HPDE6-E6E7 (cell line): ENCODE measurements around the gene SYNPO.

ENCODE experiments used
- DNase-seq: peaks from one replicate; pipeline ENCODE4 v3.0.0; 2011; ENCODE audit warnings: missing footprints; ENCODE audit errors: extremely low spot score

Gene SYNPO

DNA sequence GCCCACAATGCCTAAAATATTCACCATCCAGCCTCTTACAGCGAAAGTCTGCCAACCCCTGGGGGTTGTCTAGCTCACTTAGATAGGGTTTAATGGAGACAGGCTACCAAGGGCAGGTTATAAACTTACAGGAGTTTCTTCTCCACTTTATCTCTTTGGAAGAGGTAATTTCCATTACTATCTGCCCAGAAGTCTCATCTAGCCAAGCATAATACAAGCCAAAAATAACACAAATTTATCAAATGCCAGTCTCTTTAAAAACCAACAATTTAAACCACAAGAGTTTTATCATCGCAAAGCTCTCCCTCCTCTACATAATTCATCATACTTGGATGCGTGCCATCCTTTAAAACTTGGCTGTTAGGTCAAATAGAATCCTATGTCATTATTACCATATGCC, 54.2 kb downstream of the SYNPO start:
- DNase-seq, result no peak

DNA sequence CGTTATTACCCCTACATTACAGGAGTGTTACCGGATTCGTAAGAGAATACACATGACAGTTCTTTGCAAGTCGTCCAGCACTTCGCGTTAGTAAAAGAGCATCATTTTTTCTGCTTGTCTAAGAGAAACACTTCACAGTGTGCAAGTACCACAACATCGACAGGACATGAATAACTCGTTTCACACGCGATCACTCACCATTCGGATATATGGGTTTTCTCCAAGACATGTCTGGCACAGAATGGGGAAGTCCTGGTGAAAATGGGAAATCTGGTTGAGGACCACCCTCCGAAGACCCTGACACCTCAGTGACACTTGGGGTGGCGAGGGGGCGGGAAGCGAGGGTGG, 59.8 kb downstream of the SYNPO start:
- no peak for DNase-seq

DNA sequence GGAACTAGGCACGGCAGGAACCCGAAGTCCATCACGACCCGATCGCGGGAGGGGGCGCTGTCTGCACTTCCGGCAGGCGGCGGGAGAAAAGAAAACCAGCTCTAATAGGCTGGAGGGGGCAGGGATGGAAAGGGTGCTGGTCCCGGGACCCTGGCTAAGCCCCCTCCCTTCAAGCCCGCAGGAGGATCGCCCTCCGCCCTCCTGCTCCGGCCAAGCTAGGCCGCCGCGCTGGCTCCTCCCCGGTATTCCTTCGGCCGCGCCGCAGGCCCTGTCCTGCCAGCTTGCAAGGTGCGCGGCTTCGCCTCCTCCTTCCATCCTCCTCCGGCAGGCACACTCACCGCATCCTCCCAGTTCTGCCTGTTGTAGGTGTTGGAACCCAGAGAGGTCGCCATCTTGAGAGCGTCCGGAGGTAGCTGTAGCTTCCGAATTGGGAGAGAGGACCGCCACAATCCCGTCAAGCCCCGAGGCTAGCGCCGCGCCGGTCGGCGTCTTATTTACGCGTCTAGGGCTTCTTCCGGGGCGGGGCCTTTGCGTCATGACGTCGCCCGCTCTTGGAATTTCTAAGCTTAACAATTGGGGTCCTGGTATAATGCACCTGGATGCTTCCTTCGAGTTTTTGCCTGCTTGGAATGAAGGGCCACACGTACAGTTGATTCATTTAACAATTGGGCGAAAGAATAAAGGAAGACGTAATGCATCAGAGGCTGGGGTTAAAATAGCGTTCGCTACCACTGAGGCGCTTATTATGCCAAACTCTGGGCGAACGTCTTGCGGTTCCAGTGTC, 60.3 kb downstream of the SYNPO start, which contains the start of gene RBM22:
TSS of gene RBM22 (minus strand) at position 469 of the 784 bp plus-strand sequence. CDS start at position 392, 77 bp downstream.
- DNase-seq, result peak; percentile 74

DNA sequence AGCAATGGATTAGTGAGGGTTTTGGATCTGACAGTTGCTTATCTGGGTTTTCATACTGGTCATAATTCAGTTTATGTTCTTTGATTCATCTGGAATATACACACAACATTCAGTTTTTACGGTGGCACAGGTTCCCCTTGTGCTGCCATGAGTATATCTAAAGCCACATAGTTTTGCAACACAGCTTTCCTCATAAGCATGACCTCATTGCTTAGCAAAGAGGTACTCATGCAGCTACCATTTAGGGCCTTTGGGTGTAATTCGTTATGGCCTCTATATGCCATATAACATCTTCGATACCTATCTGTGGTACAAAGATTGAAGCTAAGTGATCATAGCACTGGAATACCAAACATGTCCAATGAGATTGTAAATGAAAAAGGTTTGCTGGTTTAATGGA, 63.3 kb downstream of the SYNPO start:
- DNase-seq, result no peak

DNA sequence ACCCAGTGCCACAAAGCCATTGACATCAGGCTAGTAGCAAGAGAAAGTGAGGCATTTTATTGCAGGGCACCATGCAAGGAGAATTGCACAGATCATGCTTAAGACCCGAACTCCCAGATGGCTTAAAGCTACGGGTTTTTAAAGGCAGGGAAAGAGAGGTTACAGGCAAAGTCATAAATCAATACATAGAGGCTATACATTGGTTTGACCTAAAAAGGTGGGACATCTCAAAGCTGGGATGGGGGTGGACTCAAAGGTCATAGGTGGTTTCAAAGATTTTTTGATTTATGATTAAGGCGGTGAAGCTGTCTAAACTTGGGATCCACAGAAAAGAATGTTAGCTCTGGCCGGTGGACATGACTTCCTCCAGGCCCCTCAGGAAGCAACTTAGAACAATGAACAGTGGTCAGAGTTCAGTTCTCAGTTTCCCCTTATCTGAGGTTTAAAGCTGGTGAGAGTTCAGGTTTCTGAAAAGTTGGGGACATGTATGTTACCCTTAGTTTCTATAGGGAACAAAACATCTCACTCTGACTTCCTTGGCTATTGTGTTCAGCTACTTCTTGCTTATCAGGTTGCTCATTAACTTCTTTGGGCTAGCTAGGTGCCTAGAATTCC, 66.4 kb downstream of the SYNPO start:
- no peak for DNase-seq
